ENCODE measurements around the gene GPR151. TPM values are rescaled to one million over a fixed set of nuclear protein-coding genes. Genes with fewer than 3 reads are reported as not detected.

Gene GPR151
- total and polyA plus RNA-seq, 9 of the 15 experiments (the other 6 are each of a cell fraction or from before 2014, with no cell fraction given): 0.06 TPM; not detected in 8

GRCh38 chr5:146553446-146553845, 37.5 kb upstream of the GPR151 start (continued):
- TF ChIP-seq UBTF (IDR thresholded peaks at IDR 0.05; ENCODE audit: borderline replicate concordance in 1 of 2, low read depth in 2 of 2, low read length in 2 of 2) (no peak), FOXA1 (IDR thresholded peaks at IDR 0.05; ENCODE audit: borderline replicate concordance) (no peak), MTA3 (IDR thresholded peaks at IDR 0.05; ENCODE audit: borderline replicate concordance) (no peak)

GRCh38 chr5:146549615-146550014, 33.6 kb upstream of the GPR151 start:
- Histone ChIP-seq H3K4me2 (ENCODE audit: insufficient read depth, low read length) (no peak overlapping the region), H3K9me3 (replicated peaks; ENCODE audit: control insufficient read depth, insufficient read depth, low read depth, low read length) (no peaks in the 10 kb centered on the region), H3K27ac (ENCODE audit: extremely low read depth, low read depth, low read length) (no peak overlapping the region), H3K4me3 (no peak overlapping the region), H3K79me2 (ENCODE audit: control insufficient read depth, insufficient read depth, low read length) (no peaks in the 10 kb centered on the region), H4K20me1 (replicated peaks; ENCODE audit: control insufficient read depth, insufficient read depth, low read length) (no peaks in the 10 kb centered on the region), H3K9me1 (ENCODE audit: control insufficient read depth, insufficient read depth, low read length) (no peaks in the 10 kb centered on the region), H3K9ac (ENCODE audit: insufficient read depth in 1 of 2, low read depth in 2 of 2, low read length in 2 of 2) (no peak overlapping the region), H3K27me3 (ENCODE audit: control insufficient read depth in 2 of 2, insufficient read depth in 2 of 2, low read length in 2 of 2) (no peaks in the 10 kb centered on the region), H3K36me3 (ENCODE audit: control insufficient read depth, insufficient read depth, low read length) (no peaks in the 10 kb centered on the region), H2AFZ (ENCODE audit: low read depth, low read length) (no peak overlapping the region), H3K4me1 (replicated peaks in 1 of 2; ENCODE audit: control insufficient read depth in 2 of 2, insufficient read depth in 2 of 2, low read length in 2 of 2) (no peaks in the 10 kb centered on the region)
- in situ Hi-C loops (cut with MboI) (no loop called here), intact Hi-C loops (cut with micrococcal nuclease) (no loop called here)
- DNase-seq (ENCODE audit: extremely low read depth in 1 of 4, low spot score in 3 of 4): no peak
- CTCF ChIA-PET (ENCODE audit: low intra/inter-chr PET ratio): no interaction called here
- no TSS peak for BruUV-seq (replicated peaks)
- POLR2A ChIA-PET: no interaction called here
- no peak for FAIRE-seq
- ATAC-seq: no peak
- TF ChIP-seq BRD4 (IDR thresholded peaks at IDR 0.05) (no peak), MYC (IDR thresholded peaks at IDR 0.05; ENCODE audit: low read depth, low read length) (no peak), MYC (CRISPR knock-in tag; IDR thresholded peaks at IDR 0.05; ENCODE audit: borderline replicate concordance, low read depth) (no peak), FOXO4 (CRISPR knock-in tag; IDR thresholded peaks at IDR 0.05) (no peak), U2AF2 (optimal IDR thresholded peaks at IDR 0.05; ENCODE audit: low read depth, low read length) (no peak), NCOA1 (IDR thresholded peaks at IDR 0.05; ENCODE audit: low read depth) (no peak), ZNF263 (CRISPR knock-in tag; IDR thresholded peaks at IDR 0.05; ENCODE audit: borderline replicate concordance) (no peak), TAF15 (IDR thresholded peaks at IDR 0.05; ENCODE audit: low read depth, low read length) (no peak), MYNN (IDR thresholded peaks at IDR 0.05) (no peak), MYNN (CRISPR knock-in tag; IDR thresholded peaks at IDR 0.05) (no peak), ZBTB49 (CRISPR knock-in tag; IDR thresholded peaks at IDR 0.05; ENCODE audit: borderline replicate concordance) (no peak), RNF2 (IDR thresholded peaks at IDR 0.05) (no peak), PHB (CRISPR knock-in tag; IDR thresholded peaks at IDR 0.05) (no peak), MCM5 (IDR thresholded peaks at IDR 0.05; ENCODE audit: low read depth) (no peak)

Measured in K562 (cell line).